Karpas-422 (cell line): Measurements from ENCODE around the gene DUS4L. TPM values are rescaled to one million over a fixed set of nuclear protein-coding genes. Genes with fewer than 3 reads are reported as not detected.

Experiments used
- DNase-seq: peaks from one replicate; pipeline ENCODE4 v3.0.0-alpha.2; 2015
- H2AFZ ChIP-seq: fragments of 200-600 bp; sonication (generic); 2 replicates; pipeline ENCODE4 v1.6.1; 2014; ENCODE audit warnings: antibody characterized with exemption, low read length, mixed read lengths
- H3K27ac ChIP-seq: fragments of 200-600 bp; sonication (generic); 2 replicates; pipeline ENCODE4 v1.5.1; 2014; ENCODE audit warnings: mild to moderate bottlenecking, low read length, moderate library complexity
- H3K27me3 ChIP-seq: fragments of 200-600 bp; sonication (generic); 2 replicates; pipeline ENCODE4 v1.6.1; 2014; ENCODE audit warnings: low read length, mixed read lengths
- H3K36me3 ChIP-seq: fragments of 200-600 bp; sonication (generic); 2 replicates; pipeline ENCODE4 v1.6.1; 2014; ENCODE audit warnings: low read length, mixed read lengths; ENCODE audit not compliant: insufficient read depth
- H3K4me1 ChIP-seq: fragments of 200-600 bp; sonication (generic); 2 replicates; pipeline ENCODE4 v1.6.1; 2014; ENCODE audit warnings: mild to moderate bottlenecking, low read length, mixed read lengths
- H3K4me2 ChIP-seq: fragments of 200-600 bp; sonication (generic); 2 replicates; pipeline ENCODE4 v1.6.1; 2014; ENCODE audit warnings: low read length, low read depth, mild to moderate bottlenecking; ENCODE audit not compliant: poor library complexity, severe bottlenecking
- H3K4me3 ChIP-seq: fragments of 200-600 bp; sonication (generic); 2 replicates; pipeline ENCODE4 v1.5.1; 2014; ENCODE audit warnings: mild to moderate bottlenecking, antibody characterized with exemption, low read length, mixed read lengths
- H3K79me2 ChIP-seq: fragments of 200-600 bp; sonication (generic); 2 replicates; pipeline ENCODE4 v1.6.1; 2014; ENCODE audit warnings: mild to moderate bottlenecking, low read length, mixed read lengths
- H3K9ac ChIP-seq: fragments of 200-600 bp; sonication (generic); 2 replicates; pipeline ENCODE4 v1.6.0; 2014; ENCODE audit warnings: low read length
- H3K9me2 ChIP-seq: fragments of 200-600 bp; sonication (generic), shearing (Covaris generic); replicated peaks from 2 replicates; pipeline ENCODE4 v1.6.0; 2014; ENCODE audit warnings: mild to moderate bottlenecking, low read length, moderate library complexity; ENCODE audit not compliant: insufficient read depth
- H3K9me3 ChIP-seq: fragments of 300-700, 200-600 bp; sonication (generic); 2 replicates; pipeline ENCODE4 v1.6.1; 2014; ENCODE audit warnings: low read length, mixed read lengths
- H4K20me1 ChIP-seq: fragments of 200-600 bp; sonication (generic); 2 replicates; pipeline ENCODE4 v1.6.1; 2014; ENCODE audit warnings: mild to moderate bottlenecking, antibody characterized with exemption, low read length, low read depth; ENCODE audit not compliant: insufficient read depth
- total RNA-seq: library from RNA; depleted of rRNA; stranded (reverse); fragments of >200 nt; shearing (Covaris generic); gene quantifications from 2 replicates; pipeline ENCODE4 v1.2.3, GENCODE V29; 2014; ENCODE audit warnings: low replicate concordance

The DUS4L gene
- total RNA-seq, 1 experiment from 2014 or later, result 26.5 TPM

- H3K4me1 ChIP-seq, result peaks cover 31% of the 10 kb centered on the region
- H4K20me1 ChIP-seq, result no peaks in the 10 kb centered on the region
- no peak for DNase-seq
- H2AFZ ChIP-seq, result no peak overlapping the region
- H3K4me2 ChIP-seq, result peak overlapping the region; percentile 89
- no peaks in the 10 kb centered on the region for H3K9me2 ChIP-seq
- no peak overlapping the region for H3K9ac ChIP-seq
- no peak overlapping the region for H3K27ac ChIP-seq
- no peak overlapping the region for H3K4me3 ChIP-seq
- peaks cover 85% of the 10 kb centered on the region for H3K79me2 ChIP-seq
- no peaks in the 10 kb centered on the region for H3K27me3 ChIP-seq
- peaks cover 24% of the 10 kb centered on the region for H3K36me3 ChIP-seq
- no peaks in the 10 kb centered on the region for H3K9me3 ChIP-seq
Measured at GRCh38 chr7:107582875-107583274, 19.1 kb downstream of the DUS4L start.

DNA sequence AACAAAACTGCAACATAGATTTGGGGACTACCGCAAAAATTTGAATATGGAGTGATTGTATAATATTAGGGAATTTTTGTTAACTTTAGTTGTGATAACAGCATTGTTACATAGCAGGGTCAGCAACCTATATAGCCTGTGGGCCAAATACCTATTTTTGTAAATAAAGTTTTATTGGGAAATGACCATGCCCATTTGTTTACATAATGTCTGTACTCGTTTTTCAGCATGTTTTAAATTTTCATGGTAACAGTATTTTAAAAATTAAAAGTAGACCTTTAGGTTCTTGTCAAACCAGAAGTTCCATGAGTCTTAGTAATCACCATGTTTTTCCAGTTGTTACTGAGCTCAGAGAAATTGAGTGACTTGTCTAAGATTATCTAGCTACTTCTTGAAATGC, 20.9 kb downstream of the DUS4L start:
- H4K20me1 ChIP-seq, result no peaks in the 10 kb centered on the region
- no peaks in the 10 kb centered on the region for H3K9me2 ChIP-seq
- H3K36me3 ChIP-seq, result peaks cover 30% of the 10 kb centered on the region
- H3K27me3 ChIP-seq, result no peaks in the 10 kb centered on the region
- no peak overlapping the region for H3K4me3 ChIP-seq
- H2AFZ ChIP-seq, result no peak overlapping the region
- no peak overlapping the region for H3K4me2 ChIP-seq
- H3K9ac ChIP-seq, result no peak overlapping the region
- H3K27ac ChIP-seq, result no peak overlapping the region
- H3K4me1 ChIP-seq, result peaks cover 20% of the 10 kb centered on the region
- DNase-seq, result no peak
- no peaks in the 10 kb centered on the region for H3K9me3 ChIP-seq
- H3K79me2 ChIP-seq, result peaks cover 83% of the 10 kb centered on the region

- H3K4me2 ChIP-seq, result no peak overlapping the region
- H3K4me1 ChIP-seq, result no peaks in the 10 kb centered on the region; the same call in 1 of the 2 replicates
- no peaks in the 10 kb centered on the region for H3K9me3 ChIP-seq
- H3K9ac ChIP-seq, result no peak overlapping the region
- no peaks in the 10 kb centered on the region for H3K27me3 ChIP-seq
- H3K4me3 ChIP-seq, result no peak overlapping the region
- H3K27ac ChIP-seq, result no peak overlapping the region
- H3K36me3 ChIP-seq, result peaks cover 32% of the 10 kb centered on the region
- peaks cover 46% of the 10 kb centered on the region for H3K79me2 ChIP-seq
- H3K9me2 ChIP-seq, result no peaks in the 10 kb centered on the region
- no peaks in the 10 kb centered on the region for H4K20me1 ChIP-seq
- H2AFZ ChIP-seq, result no peak overlapping the region
- DNase-seq, result no peak
Measured at GRCh38 chr7:107588529-107589130, 24.9 kb downstream of the DUS4L start.

DNA sequence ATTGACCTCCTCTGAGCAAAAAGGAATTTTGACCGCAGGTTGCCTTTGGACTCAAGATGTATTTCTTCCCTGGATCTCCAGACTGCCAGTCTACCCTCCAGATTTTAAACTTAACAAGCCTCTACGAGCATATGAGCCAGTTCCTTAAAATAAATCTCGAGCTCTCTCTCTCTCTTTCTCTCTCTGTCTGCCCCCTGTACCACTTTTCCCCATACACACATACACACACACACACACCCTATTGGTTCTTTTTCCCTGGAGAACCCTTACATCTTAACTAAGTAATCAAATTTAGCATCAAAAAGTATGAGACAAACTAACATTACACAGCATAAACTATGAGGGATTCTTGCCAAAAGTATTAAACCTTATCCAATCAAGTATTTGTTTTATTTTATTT, 27.6 kb downstream of the DUS4L start:
- no peaks in the 10 kb centered on the region for H3K27me3 ChIP-seq
- DNase-seq, result no peak
- H4K20me1 ChIP-seq, result no peaks in the 10 kb centered on the region
- no peak overlapping the region for H3K27ac ChIP-seq
- H3K9ac ChIP-seq, result no peak overlapping the region
- peaks cover 21% of the 10 kb centered on the region for H3K79me2 ChIP-seq
- no peak overlapping the region for H2AFZ ChIP-seq
- no peak overlapping the region for H3K4me2 ChIP-seq
- no peak overlapping the region for H3K4me3 ChIP-seq
- H3K36me3 ChIP-seq, result peaks cover 24% of the 10 kb centered on the region
- H3K9me2 ChIP-seq, result no peaks in the 10 kb centered on the region
- no peaks in the 10 kb centered on the region; the same call in 1 of the 2 replicates for H3K4me1 ChIP-seq
- H3K9me3 ChIP-seq, result no peaks in the 10 kb centered on the region

- no peaks in the 10 kb centered on the region for H3K27me3 ChIP-seq
- no peak overlapping the region for H3K4me3 ChIP-seq
- H3K9ac ChIP-seq, result no peak overlapping the region
- H3K4me1 ChIP-seq, result no peaks in the 10 kb centered on the region
- H3K36me3 ChIP-seq, result peaks cover 21% of the 10 kb centered on the region
- no peak overlapping the region for H3K27ac ChIP-seq
- H3K4me2 ChIP-seq, result no peak overlapping the region
- no peaks in the 10 kb centered on the region for H4K20me1 ChIP-seq
- no peaks in the 10 kb centered on the region for H3K9me3 ChIP-seq
- peaks cover 13% of the 10 kb centered on the region for H3K79me2 ChIP-seq
- no peak for DNase-seq
- H2AFZ ChIP-seq, result no peak overlapping the region
- no peaks in the 10 kb centered on the region for H3K9me2 ChIP-seq
Measured at GRCh38 chr7:107592361-107593024, 28.7 kb downstream of the DUS4L start.

DNA sequence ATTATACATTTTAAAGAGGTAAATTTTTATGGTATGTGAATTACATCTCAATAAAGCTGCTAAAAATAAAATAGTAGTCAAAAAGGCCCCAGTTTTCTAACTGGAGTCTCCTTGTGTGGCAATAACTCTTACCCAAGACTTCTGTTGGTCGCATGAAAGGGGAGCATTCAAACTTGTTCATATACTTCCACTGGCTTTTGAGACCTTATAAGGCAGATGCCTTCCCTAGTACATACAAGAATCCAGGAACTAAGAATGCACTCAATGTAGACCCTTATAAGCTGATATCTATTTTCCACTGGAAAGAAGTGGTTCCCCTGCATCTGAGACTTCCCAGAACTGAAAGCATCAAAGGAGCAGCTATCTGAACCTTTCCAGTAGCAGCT, 29.2 kb downstream of the DUS4L start:
- Histone ChIP-seq H3K36me3 (peaks cover 21% of the 10 kb centered on the region), H3K4me1 (no peaks in the 10 kb centered on the region), H3K27ac (no peak overlapping the region), H3K27me3 (no peaks in the 10 kb centered on the region), H3K4me2 (no peak overlapping the region), H3K79me2 (peaks cover 13% of the 10 kb centered on the region), H3K9me2 (no peaks in the 10 kb centered on the region), H3K4me3 (no peak overlapping the region), H3K9ac (no peak overlapping the region), H4K20me1 (no peaks in the 10 kb centered on the region), H2AFZ (no peak overlapping the region), H3K9me3 (no peaks in the 10 kb centered on the region)
- DNase-seq, result no peak

GRCh38 chr7:107594961-107595737, 31.4 kb downstream of the DUS4L start:
- Histone ChIP-seq H3K27ac (no peak overlapping the region), H3K9me3 (no peaks in the 10 kb centered on the region), H3K4me1 (no peaks in the 10 kb centered on the region), H4K20me1 (no peaks in the 10 kb centered on the region), H3K36me3 (peaks cover 15% of the 10 kb centered on the region), H2AFZ (no peak overlapping the region), H3K4me3 (no peak overlapping the region), H3K4me2 (no peak overlapping the region), H3K9ac (no peak overlapping the region), H3K27me3 (no peaks in the 10 kb centered on the region), H3K9me2 (no peaks in the 10 kb centered on the region), H3K79me2 (no peaks in the 10 kb centered on the region)
- no peak for DNase-seq

- no peaks in the 10 kb centered on the region for H3K9me2 ChIP-seq
- no peaks in the 10 kb centered on the region for H3K9me3 ChIP-seq
- no peaks in the 10 kb centered on the region for H3K79me2 ChIP-seq
- no peak overlapping the region for H3K4me3 ChIP-seq
- no peaks in the 10 kb centered on the region for H3K4me1 ChIP-seq
- no peaks in the 10 kb centered on the region for H4K20me1 ChIP-seq
- no peak overlapping the region for H3K4me2 ChIP-seq
- no peak overlapping the region for H3K9ac ChIP-seq
- DNase-seq, result no peak
- H2AFZ ChIP-seq, result no peak overlapping the region
- no peak overlapping the region for H3K27ac ChIP-seq
- peaks cover 34% of the 10 kb centered on the region for H3K36me3 ChIP-seq
- H3K27me3 ChIP-seq, result no peaks in the 10 kb centered on the region
Measured at GRCh38 chr7:107596881-107597581, 33.3 kb downstream of the DUS4L start.
